ENCODE results near the gene MSX1.

DNA sequence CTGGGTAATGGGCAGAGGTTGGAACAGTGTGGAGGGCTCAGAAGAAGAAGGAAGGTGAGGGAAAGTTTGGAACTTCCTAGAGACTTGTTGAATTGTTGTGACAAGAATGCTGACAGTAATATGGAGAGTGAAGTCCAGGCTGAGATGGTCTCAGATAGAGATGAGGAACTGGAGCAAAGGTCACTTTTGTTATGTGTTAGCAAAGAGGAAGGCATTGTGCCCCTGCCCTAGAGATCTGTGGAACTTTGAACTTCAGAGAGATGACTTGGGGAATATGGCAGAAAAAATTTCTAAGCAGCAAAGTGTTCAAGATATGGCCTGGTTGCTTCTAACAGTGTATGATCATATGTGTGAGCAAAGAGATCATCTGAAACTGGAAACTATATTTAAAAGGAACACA is 37.9 kb upstream of the MSX1 start:
- no peak for TF ChIP-seq CTCF (IDR thresholded peaks at IDR 0.05)
- TF ChIP-seq POLR2A (IDR thresholded peaks at IDR 0.05): no peak

All from heart left ventricle (tissue), 13 donors.